HepG2 (cell line): Measurements from ENCODE around the gene ACSF3. TPM values are rescaled to one million over a fixed set of nuclear protein-coding genes. Genes with fewer than 3 reads are reported as not detected.

Experiments
- ARHGAP35 ChIP-seq: sonication (generic); formaldehyde crosslinking; IDR thresholded peaks from 2 replicates; pipeline ENCODE4 v1.9.0; 2022; ENCODE audit warnings: mild to moderate bottlenecking, inconsistent platforms, moderate library complexity, missing genetic modification reagents, borderline replicate concordance
- BCLAF1 ChIP-seq: fragments of 450-650 bp; IDR thresholded peaks from 2 replicates; pipeline ENCODE4 v1.6.1; 2017; ENCODE audit warnings: mild to moderate bottlenecking
- CBFB ChIP-seq: sonication (generic); formaldehyde crosslinking; IDR thresholded peaks from 2 replicates; pipeline ENCODE4 v1.4.0; 2020; ENCODE audit warnings: missing genetic modification reagents
- CHD2 ChIP-seq: IDR thresholded peaks from 2 replicates; pipeline ENCODE4 v1.6.1; 2011; ENCODE audit warnings: low read depth, low read length, improper control_type of control experiment
- CSRNP1 ChIP-seq: sonication (generic); formaldehyde crosslinking; IDR thresholded peaks from 2 replicates; pipeline ENCODE4 v1.8.1; 2023; ENCODE audit warnings: mild to moderate bottlenecking, missing genetic modification reagents
- ELK4 ChIP-seq: sonication (generic); formaldehyde crosslinking; IDR thresholded peaks from 2 replicates; pipeline ENCODE4 v1.9.0; 2021; ENCODE audit warnings: missing genetic modification reagents, borderline replicate concordance
- FOXJ3 ChIP-seq: sonication (generic); formaldehyde crosslinking; IDR thresholded peaks from 2 replicates; pipeline ENCODE4 v1.4.0; 2020; ENCODE audit warnings: missing genetic modification reagents, mild to moderate bottlenecking, borderline replicate concordance
- GABPB1 ChIP-seq: IDR thresholded peaks from 2 replicates; pipeline ENCODE4 v1.6.1; 2016; ENCODE audit warnings: mild to moderate bottlenecking, missing genetic modification reagents, moderate library complexity, missing compliant biosample characterization
- HMG20B ChIP-seq: conservative IDR thresholded peaks from 2 replicates; pipeline ENCODE4 v1.6.1; 2016; ENCODE audit warnings: missing genetic modification reagents, missing compliant biosample characterization
- KLF16 ChIP-seq, 2 experiments: sonication (generic) in 1 of 2; formaldehyde crosslinking in 1 of 2; IDR thresholded peaks; 2 replicates each; pipeline versions ENCODE4 v1.6.1 to v1.8.0; 2016 to 2023; ENCODE audit warnings: missing genetic modification reagents in 2 of 2, missing compliant biosample characterization in 1 of 2
- REPIN1 ChIP-seq: sonication (generic); formaldehyde crosslinking; IDR thresholded peaks from 2 replicates; pipeline ENCODE4 v1.8.0; 2022; ENCODE audit warnings: missing genetic modification reagents, low read depth, mild to moderate bottlenecking, borderline replicate concordance
- SMARCE1 ChIP-seq: fragments of 450-650 bp; IDR thresholded peaks from 2 replicates; pipeline ENCODE4 v1.6.1; 2017; ENCODE audit warnings: borderline replicate concordance
- ZBTB26 ChIP-seq: IDR thresholded peaks from 2 replicates; pipeline ENCODE4 v1.6.1; 2016; ENCODE audit warnings: missing compliant biosample characterization, missing genetic modification reagents, borderline replicate concordance
- ZNF251 ChIP-seq: sonication (generic); formaldehyde crosslinking; IDR thresholded peaks from 2 replicates; pipeline ENCODE4 v1.9.0; 2021; ENCODE audit warnings: mild to moderate bottlenecking, missing genetic modification reagents
- ZNF274 ChIP-seq: sonication (generic); formaldehyde crosslinking; IDR thresholded peaks from 2 replicates; pipeline ENCODE4 v1.5.1; 2020; ENCODE audit warnings: mild to moderate bottlenecking, missing genetic modification reagents
- ZNF737 ChIP-seq: sonication (generic); formaldehyde crosslinking; IDR thresholded peaks from 2 replicates; pipeline ENCODE4 v1.5.0; 2020; ENCODE audit warnings: missing genetic modification reagents, mild to moderate bottlenecking, borderline replicate concordance
- ZNF784 ChIP-seq: sonication (generic); formaldehyde crosslinking; IDR thresholded peaks from 2 replicates; pipeline ENCODE4 v1.5.1; 2020; ENCODE audit warnings: missing genetic modification reagents, mild to moderate bottlenecking, borderline replicate concordance
- ZUFSP ChIP-seq: sonication (generic); formaldehyde crosslinking; IDR thresholded peaks from 2 replicates; pipeline ENCODE4 v1.9.0; 2021; ENCODE audit warnings: missing genetic modification reagents, mild to moderate bottlenecking, borderline replicate concordance
- polyA plus RNA-seq, 8 experiments: library from polyadenylated mRNA; depleted of rRNA in 3 of 8; stranded (reverse) in 7 of 8; unstranded in 1 of 8; fragments of >200 nt; fragmentation: Illumina TruSeq in 4 of 8; extraction: Trizol in 4 of 8; gene quantifications; 2 replicates each; pipeline versions ENCODE4 v1.2.1 to v1.2.3, GENCODE V29; 2011 to 2016; ENCODE audit warnings: low read depth in 4 of 8, missing spikeins in 1 of 8, mixed read lengths in 1 of 8; ENCODE audit not compliant: insufficient read depth in 1 of 8
- total RNA-seq, 5 experiments: library from RNA; depleted of rRNA; stranded (reverse); fragments of >200 nt; fragmentation: Illumina TruSeq; extraction: Trizol; gene quantifications; 2 replicates each; pipeline ENCODE4 v1.2.3, GENCODE V29; 2016; ENCODE audit warnings: low read depth in 1 of 5

ACSF3 gene
- total and polyA plus RNA-seq, 2 of the 13 experiments (the other 11 are each of a cell fraction or from before 2014, with no cell fraction given), result 14.9 to 30.6 TPM

- no peak for TF ChIP-seq BCLAF1
- 0 out of 2 replicates have a peak, but pooled peaks have one; percentile 53 for TF ChIP-seq CBFB (CRISPR knock-in tag)
- peak; percentile 79 for TF ChIP-seq GABPB1
- peak; percentile 36; the same call in 1 of the 2 replicates for TF ChIP-seq ZNF274 (CRISPR knock-in tag)
- no peak for TF ChIP-seq SMARCE1
- TF ChIP-seq REPIN1 (CRISPR knock-in tag), result no peak
- no peak for TF ChIP-seq ELK4 (CRISPR knock-in tag)
- no peak; the same call in 1 of the 2 replicates for TF ChIP-seq ZNF784 (CRISPR knock-in tag)
- TF ChIP-seq ARHGAP35 (CRISPR knock-in tag), result peak; percentile 62; the same call in 1 of the 2 replicates
- TF ChIP-seq ZBTB26 (CRISPR knock-in tag), result peak; percentile 31; the same call in 1 of the 2 replicates
- TF ChIP-seq CSRNP1 (CRISPR knock-in tag), result peak; percentile 53; the same call in 1 of the 2 replicates
- TF ChIP-seq FOXJ3 (CRISPR knock-in tag), result no peak
- peak; percentile 28; the same call in 1 of the 2 replicates for TF ChIP-seq CHD2
- TF ChIP-seq ZUFSP (CRISPR knock-in tag), result no peak
- no peak for TF ChIP-seq KLF16 (CRISPR knock-in tag; IDR thresholded peaks at IDR 0.05)
- TF ChIP-seq ZNF737 (CRISPR knock-in tag), result 0 out of 2 replicates have a peak, but pooled peaks have one; percentile 83
- TF ChIP-seq HMG20B, result no peak
- no peak for TF ChIP-seq ZNF251 (CRISPR knock-in tag)
These were observed 97.6 kb downstream of the ACSF3 start (continued) for GRCh38 chr16:89191033-89191900.
